Stimulated activated CD8-positive, alpha-beta memory T cell treated with anti-CD3 and anti-CD28 coated beads, Interleukin-15, amount 100 ng/mL, for 1 hour (primary cell): Measurements from ENCODE around the gene ATP11A.

ENCODE experiments used
- DNase-seq: peaks from one replicate; pipeline ENCODE4 v3.0.0-alpha.2; 2020; ENCODE audit warnings: low read depth

ATP11A gene

GRCh38 chr13:112689303-112690245 lies at the start of gene ATP11A:
Gene ATP11A, plus strand, starts transcription at chr13:112690038. Its CDS starts 379 bp downstream, at chr13:112690417.
- peak; percentile 38 for DNase-seq

- DNase-seq, result no peak
These were observed 48.3 kb upstream of the ATP11A start for GRCh38 chr13:112641456-112642089.

DNA sequence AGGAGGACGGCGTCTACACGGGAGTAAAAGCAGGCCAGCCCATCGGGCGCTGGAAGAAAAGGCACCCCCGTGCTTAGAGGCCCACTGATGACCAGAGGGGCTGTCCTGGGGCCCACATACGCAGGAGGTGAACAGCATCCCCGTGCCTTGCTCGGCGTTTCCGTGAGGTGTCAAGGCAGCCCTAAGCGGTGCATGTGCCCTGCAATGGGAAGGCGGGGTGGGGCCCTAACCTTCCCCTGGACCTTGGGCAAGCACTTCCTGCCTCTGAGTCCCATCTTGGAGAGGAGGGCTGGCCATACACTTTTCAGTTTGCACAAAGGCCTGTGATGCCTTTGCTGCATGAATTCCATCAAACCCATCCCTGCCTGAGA lies 47.8 kb upstream of the ATP11A start:
- no peak for DNase-seq

DNA sequence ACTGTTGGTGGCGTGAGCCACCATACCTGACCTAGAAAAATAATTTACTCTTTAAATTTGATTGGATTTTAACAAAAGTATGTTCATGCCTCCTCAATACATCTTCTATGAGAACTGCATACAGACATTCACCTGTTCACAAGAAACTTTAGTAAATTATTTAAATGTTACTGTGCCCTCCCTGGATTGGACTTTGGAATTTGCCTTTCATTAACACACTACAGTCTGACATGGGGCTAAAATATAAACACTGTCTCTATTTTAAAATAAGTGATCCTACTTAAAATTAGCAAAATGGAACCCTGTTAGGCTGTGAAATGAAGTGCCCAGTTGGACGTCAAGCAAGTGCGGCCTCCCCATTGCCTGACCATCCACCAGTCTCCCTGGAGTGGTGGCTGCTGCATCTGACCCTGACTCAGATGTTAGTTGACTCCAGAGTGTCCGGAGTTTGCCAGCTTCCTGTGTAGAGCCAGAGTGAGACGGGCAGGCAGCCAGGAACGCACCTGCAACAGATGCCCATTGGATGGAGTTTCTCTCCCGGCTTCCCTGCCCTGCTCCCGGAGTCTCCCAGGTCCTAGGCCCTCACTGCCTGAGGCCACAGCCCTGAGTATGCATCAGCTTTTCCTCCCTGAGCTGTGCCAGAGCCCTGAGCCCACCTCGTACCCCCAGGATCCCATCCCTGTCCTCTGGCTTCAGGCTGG lies 45.9 kb upstream of the ATP11A start:
- DNase-seq, result no peak

GRCh38 chr13:112645327-112645914 lies 44.4 kb upstream of the ATP11A start:
- DNase-seq, result no peak

GRCh38 chr13:112647256-112647655 lies 42.6 kb upstream of the ATP11A start:
- no peak for DNase-seq

- no peak for DNase-seq
These were observed 41.7 kb upstream of the ATP11A start for GRCh38 chr13:112648101-112648500.

DNA sequence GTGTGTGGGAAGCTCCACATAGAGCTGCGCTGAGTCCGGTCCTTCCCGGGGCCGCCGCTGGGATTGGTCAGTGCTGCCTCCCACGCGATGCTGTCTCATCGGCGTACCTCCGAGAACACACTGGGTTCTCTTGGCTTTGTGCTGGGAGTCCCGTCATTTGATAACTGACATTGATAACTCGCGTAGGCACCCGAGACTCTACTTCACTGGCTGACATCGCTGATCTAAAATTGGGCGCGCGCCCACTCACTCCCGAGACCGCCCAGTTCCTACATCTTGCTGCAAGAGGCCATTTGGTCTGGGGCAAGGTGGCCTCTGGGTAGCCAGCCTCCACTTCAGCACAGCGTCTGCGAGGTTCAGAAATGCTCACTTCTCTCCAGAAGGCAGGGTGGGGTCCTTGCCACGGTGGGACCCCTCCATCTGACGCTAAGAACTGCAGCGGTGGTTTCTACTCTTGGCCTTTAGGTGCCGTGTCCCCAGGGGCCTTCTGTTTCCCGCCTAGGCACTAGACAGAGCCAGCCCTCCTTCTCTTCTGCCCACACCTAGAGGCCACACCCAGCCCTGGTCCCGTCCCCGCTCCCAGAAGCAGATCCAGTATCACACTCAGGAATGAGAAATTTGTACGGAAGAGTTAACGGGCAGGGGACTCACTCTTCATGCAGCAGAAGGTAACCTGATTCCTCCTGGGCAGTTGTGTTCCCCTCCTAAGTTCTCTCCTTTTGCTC lies 40.7 kb upstream of the ATP11A start:
- DNase-seq, result no peak

- no peak for DNase-seq
These were observed 38.5 kb upstream of the ATP11A start for GRCh38 chr13:112651311-112651710.

DNA sequence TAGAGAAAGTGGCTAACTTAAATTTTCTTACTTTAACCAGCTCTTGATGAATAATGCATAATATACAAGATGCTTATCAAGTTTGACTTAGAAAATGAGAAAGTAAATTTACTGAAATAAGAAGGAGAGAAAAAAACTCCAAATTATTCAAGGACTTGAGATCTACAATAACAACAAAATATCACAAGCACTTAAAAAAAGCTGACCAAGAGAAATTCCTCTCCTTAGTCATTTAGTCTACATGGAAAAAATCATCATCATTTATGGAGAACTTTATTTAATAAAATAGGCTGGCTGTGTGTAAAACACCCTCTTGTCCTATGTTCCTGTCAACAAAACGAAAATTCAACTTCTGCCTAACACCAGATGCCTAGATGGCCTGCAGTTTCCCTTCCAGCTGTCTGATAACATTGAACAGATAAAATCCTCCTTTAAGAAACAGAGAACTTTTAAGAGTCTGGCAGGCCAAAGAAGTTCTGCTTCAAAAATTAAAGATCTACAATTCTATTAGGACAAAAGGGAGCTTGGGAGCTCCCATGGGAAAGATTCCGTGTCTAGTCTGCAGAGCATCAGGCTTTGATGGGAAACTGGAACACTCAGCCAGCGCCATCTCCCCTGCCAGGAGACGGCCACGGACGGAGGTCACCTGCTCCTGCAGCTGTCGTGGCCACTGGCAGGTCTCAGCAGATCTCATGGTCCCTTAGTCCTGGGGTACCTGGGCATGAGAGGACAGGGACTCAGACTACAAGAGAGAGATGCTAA lies 37.9 kb upstream of the ATP11A start:
- no peak for DNase-seq

DNA sequence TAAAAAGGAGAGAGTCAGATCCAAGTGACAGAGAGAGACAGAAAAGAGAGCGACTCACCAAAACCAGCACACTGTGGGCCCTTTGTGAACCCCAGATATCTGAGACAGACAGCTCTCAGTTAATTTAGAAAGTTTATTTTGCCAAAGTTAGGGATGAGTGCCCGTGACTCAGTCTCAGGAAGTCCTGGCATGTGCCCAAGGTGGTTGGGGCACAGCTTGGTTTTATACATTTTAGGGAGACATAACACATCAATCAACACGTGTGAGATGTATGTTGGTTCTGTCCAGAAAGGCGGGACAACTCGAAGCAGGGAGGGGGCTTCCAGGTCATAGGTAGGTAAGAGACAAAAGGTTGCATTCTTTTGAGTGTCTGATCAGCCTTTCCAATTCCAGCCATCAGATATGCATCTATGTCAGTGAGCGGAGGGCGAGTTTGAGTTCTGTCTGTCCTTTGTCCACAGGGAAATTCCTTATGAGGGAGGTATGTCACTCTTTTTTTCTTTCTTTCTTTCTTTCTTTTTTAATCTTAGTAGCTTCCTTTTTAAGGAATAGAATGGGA lies 37.2 kb upstream of the ATP11A start:
- DNase-seq, result no peak

- DNase-seq, result no peak
These were observed 36.8 kb upstream of the ATP11A start for GRCh38 chr13:112653071-112653470.

- DNase-seq, result no peak
These were observed 33.9 kb upstream of the ATP11A start for GRCh38 chr13:112655913-112656312.

DNA sequence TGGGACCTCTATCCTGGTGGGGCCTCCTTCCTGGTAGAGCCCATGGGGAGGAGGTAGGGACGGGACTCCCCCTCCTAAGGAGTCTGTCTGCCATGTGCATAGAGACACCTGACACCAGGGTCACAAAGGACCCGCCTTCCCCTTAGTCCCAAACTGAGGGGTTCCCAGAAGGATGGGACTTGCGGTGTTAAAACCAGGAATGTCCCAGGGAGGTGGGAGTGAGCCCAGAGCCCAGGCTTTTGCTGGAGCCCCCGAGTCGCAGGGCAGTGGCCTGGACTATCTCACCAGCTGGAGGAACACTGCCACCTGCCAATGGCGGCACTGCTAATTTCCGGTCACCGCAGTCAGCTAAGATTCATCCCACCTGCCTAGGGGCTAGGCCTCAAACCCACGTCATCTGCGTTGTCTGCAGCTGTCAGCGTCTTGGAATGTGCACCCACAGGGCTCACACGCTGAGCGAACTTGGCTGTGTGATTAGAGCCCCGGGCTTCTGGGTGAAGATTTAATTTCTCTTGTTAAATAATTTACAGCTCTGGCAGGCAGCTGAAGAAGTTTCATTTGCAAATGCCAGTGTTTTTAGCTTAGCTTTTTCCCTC lies 31.9 kb upstream of the ATP11A start:
- no peak for DNase-seq

GRCh38 chr13:112658808-112659207 lies 31.0 kb upstream of the ATP11A start:
- no peak for DNase-seq

DNA sequence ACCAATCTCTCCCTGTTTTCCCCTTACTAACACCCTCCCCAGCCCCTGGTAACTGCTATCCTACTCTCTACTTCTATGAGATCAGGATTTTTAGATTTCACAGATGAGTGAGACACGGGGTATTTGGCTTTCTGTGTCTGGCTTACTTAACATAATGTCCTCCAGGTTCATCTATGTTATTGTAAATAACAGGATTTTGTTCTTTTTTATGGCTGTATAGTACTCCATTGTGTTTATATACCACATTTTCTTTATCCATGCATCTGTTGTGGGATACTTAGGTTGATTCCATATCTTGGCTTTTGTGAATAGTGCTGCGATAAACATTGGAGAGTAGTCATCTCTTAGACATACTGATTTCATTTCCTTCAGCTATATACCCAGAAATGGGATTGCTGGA lies 28.5 kb upstream of the ATP11A start:
- no peak for DNase-seq

- DNase-seq, result no peak
These were observed 25.2 kb upstream of the ATP11A start for GRCh38 chr13:112664501-112665203.

GRCh38 chr13:112668924-112669323 lies 20.9 kb upstream of the ATP11A start:
- DNase-seq, result no peak

DNA sequence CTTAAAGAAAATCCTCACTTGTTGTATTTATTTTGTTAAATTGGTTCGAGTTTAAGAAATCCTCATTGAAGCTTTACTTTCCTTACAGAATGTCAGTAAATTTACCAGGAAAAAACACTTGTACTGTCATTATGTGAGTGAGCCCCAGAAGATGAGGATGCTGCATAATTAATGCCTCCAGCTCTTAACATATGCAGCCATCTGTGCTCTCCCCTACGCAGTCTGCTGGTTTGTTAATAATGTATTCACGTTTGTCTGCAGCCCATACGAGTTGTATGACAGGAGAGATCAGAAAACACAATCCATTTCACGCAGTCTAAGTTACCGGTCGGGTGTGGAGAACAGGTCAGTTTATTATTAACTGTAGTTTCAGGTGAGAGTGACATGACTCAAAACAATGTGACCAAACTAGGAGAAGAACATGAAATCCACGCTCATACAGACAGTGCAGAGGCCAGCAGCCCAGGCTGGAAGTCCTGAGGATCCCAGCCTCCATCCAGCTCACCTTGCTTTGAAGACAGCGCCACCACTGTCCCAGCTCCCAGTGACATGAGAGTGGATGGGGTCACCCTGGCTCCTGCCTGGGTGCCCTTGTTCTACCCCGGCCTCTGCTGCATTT lies 19.8 kb upstream of the ATP11A start:
- no peak for DNase-seq
